CD4-positive, alpha-beta T cell (primary cell): Measurements from ENCODE around the gene SLC38A4. TPM values are rescaled to one million over a fixed set of nuclear protein-coding genes. Genes with fewer than 3 reads are reported as not detected.

Experiments
- ATAC-seq: fragments of 200-7000 bp; cut with Tn5 transposase; one replicate; pipeline ENCODE4 v1.10.0; 2022; ENCODE audit warnings: mild to moderate bottlenecking; ENCODE audit not compliant: poor library complexity
- CTCF ChIA-PET: fragments of 350-600 bp; sonication (Branson Sonifier 250); formaldehyde crosslinking; loops from one replicate; lab custom pipeline; 2021; ENCODE audit warnings: antibody characterized with exemption, inconsistent platforms; lab: Charles Lee
- POLR2A ChIA-PET: fragments of 350-600 bp; sonication (Branson Sonifier 250); formaldehyde crosslinking; loops from one replicate; lab custom pipeline; 2021; ENCODE audit warnings: antibody characterized with exemption, inconsistent platforms; lab: Charles Lee
- DNase-seq, 14 experiments: peaks; one replicate each; pipeline ENCODE4 v3.0.0-alpha.2; 2013 to 2020; ENCODE audit warnings: mixed read lengths in 2 of 14
- H3K27ac ChIP-seq, 2 donors: one replicate each; pipeline versions ENCODE4 v1.5.1 to v1.7.0; 2013; ENCODE audit warnings: low read length in 2 of 2, low read depth in 1 of 2, mild to moderate bottlenecking in 1 of 2
- H3K27me3 ChIP-seq, 2 experiments: 1 replicate in 1 of 2; 2 replicates in 1 of 2; pipeline versions ENCODE4 v1.6.1 to v1.7.0; 2013; ENCODE audit warnings: low read length in 2 of 2, control low read depth in 1 of 2, mild to moderate bottlenecking in 1 of 2, moderate library complexity in 1 of 2; ENCODE audit not compliant: insufficient read depth in 2 of 2, control insufficient read depth in 1 of 2
- H3K36me3 ChIP-seq: one replicate; pipeline ENCODE4 v1.6.1; 2013; ENCODE audit warnings: low read length, control low read depth; ENCODE audit not compliant: insufficient read depth
- H3K4me1 ChIP-seq: one replicate; pipeline ENCODE4 v1.6.1; 2013; ENCODE audit warnings: low read length, control low read depth; ENCODE audit not compliant: insufficient read depth
- H3K4me3 ChIP-seq: one replicate; pipeline ENCODE4 v1.5.1; 2013; ENCODE audit warnings: mild to moderate bottlenecking, low read length, moderate library complexity
- H3K9me3 ChIP-seq, 2 experiments: 1 replicate in 1 of 2; 2 replicates in 1 of 2; pipeline versions ENCODE4 v1.6.1 to v1.7.0; 2013; ENCODE audit warnings: low read length in 2 of 2, mild to moderate bottlenecking in 2 of 2, control low read depth in 1 of 2, moderate library complexity in 1 of 2; ENCODE audit not compliant: control insufficient read depth in 1 of 2, insufficient read depth in 1 of 2
- H3K27ac Mint-ChIP-seq: one replicate; pipeline ENCODE4 v1.8.0; 2020; ENCODE audit warnings: mixed read lengths
- H3K27me3 Mint-ChIP-seq: one replicate; pipeline ENCODE4 v1.8.0; 2021; ENCODE audit warnings: mixed read lengths
- H3K36me3 Mint-ChIP-seq: one replicate; pipeline ENCODE4 v1.8.0; 2021; ENCODE audit warnings: low read depth, mixed read lengths
- H3K4me1 Mint-ChIP-seq: one replicate; pipeline ENCODE4 v1.8.0; 2021; ENCODE audit warnings: low read depth, mixed read lengths
- H3K4me3 Mint-ChIP-seq: one replicate; pipeline ENCODE4 v1.8.0; 2020; ENCODE audit warnings: mild to moderate bottlenecking, mixed read lengths
- H3K9me3 Mint-ChIP-seq: one replicate; pipeline ENCODE4 v1.8.0; 2020; ENCODE audit warnings: mixed read lengths
- CTCF ChIP-seq: fragments of 200-600 bp; IDR thresholded peaks from one replicate; pipeline ENCODE4 v1.8.0; 2022; ENCODE audit warnings: antibody characterized with exemption, mild to moderate bottlenecking
- intact Hi-C, 2 experiments: fragments of 100-400 bp; cut with DNase I in 1 of 2; cut with micrococcal nuclease in 1 of 2; formaldehyde crosslinking; loops; one replicate each; pipeline versions ENCODE4 v1.15.1 to v1.9.0; 2023 to 2025; cut with DNase I, micrococcal nuclease
- total RNA-seq, 174 experiments: library from RNA in 2 of 174; stranded (reverse) in 2 of 174; gene quantifications; one replicate each; pipeline ENCODE4 v1.2.3 and lab custom pipeline; 2021 to 2026

SLC38A4 gene
- total RNA-seq, 2 experiments from 2014 or later, result not detected

DNA sequence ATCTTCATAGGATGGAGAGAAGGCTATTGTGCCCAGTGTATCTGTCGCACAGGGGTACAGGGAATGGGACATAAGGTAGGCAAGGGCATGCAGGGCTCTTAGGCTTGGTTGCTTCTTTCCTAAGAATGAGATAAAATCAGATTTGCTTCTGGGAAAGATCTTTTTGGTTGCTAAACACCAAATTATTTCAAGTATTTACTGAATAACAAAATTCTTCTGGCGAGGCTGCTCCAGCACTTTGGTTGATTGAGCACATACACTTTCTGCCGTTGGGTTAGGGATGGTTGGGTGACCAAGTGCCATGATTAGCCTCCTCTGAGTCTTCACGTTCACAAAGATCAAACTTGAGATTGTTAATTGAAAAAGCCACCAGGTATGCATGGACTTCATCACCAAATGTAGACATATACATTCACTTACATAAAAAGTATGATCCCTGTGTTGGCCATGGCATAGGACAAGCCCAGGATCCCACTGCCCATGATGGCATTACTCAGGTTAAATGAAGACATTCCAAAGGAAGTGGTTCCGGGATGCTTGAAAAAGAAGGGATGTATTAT lies 38.2 kb downstream of the SLC38A4 start:
- Mint-ChIP-seq H3K27ac (no peak overlapping the region), H3K27me3 (peaks cover 6% of the 10 kb centered on the region), H3K4me1 (no peaks in the 10 kb centered on the region), H3K9me3 (no peaks in the 10 kb centered on the region), H3K36me3 (no peaks in the 10 kb centered on the region), H3K4me3 (no peak overlapping the region)
- POLR2A ChIA-PET, result no interaction called here
- Histone ChIP-seq H3K36me3 (no peaks in the 10 kb centered on the region), H3K27ac (no peak overlapping the region), H3K4me3 (no peak overlapping the region), H3K9me3 (no peaks in the 10 kb centered on the region), H3K4me1 (no peaks in the 10 kb centered on the region), H3K27me3 (no peaks in the 10 kb centered on the region)
- intact Hi-C loops, result no loop called here
- CTCF ChIA-PET, result no interaction called here
- no peak for TF ChIP-seq CTCF
- no peak for DNase-seq
- no peak for ATAC-seq

DNA sequence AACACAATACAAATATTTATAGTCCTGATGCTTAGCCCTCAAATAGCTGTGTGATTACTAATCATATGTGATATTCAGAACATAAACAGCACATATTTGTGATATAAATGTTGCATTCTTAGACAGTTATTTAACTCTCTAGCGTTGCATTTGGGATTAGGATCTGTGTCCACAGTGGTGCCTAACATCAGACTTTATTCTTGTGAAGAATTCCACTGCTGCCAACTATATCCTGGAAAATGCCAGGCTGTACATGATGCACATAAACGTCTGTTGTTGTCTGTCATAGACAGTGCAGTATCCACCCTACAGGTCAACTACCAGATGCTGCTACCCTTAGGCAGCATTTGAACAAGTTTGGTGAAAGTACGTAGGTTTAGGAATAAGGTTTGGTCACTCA lies 39.0 kb downstream of the SLC38A4 start:
- DNase-seq, result no peak
- H3K36me3 Mint-ChIP-seq, result no peaks in the 10 kb centered on the region
- Histone ChIP-seq H3K9me3 (no peaks in the 10 kb centered on the region), H3K4me1 (no peaks in the 10 kb centered on the region), H3K4me3 (no peak overlapping the region), H3K27ac (no peak overlapping the region), H3K27me3 (no peaks in the 10 kb centered on the region), H3K36me3 (no peaks in the 10 kb centered on the region)
- H3K27me3 Mint-ChIP-seq, result peaks cover 6% of the 10 kb centered on the region
- no peaks in the 10 kb centered on the region for H3K9me3 Mint-ChIP-seq
- no peak overlapping the region for H3K27ac Mint-ChIP-seq
- H3K4me3 Mint-ChIP-seq, result no peak overlapping the region
- no peak for TF ChIP-seq CTCF
- intact Hi-C loops, result no loop called here
- CTCF ChIA-PET, result no interaction called here
- H3K4me1 Mint-ChIP-seq, result no peaks in the 10 kb centered on the region
- POLR2A ChIA-PET, result no interaction called here
- no peak for ATAC-seq

DNA sequence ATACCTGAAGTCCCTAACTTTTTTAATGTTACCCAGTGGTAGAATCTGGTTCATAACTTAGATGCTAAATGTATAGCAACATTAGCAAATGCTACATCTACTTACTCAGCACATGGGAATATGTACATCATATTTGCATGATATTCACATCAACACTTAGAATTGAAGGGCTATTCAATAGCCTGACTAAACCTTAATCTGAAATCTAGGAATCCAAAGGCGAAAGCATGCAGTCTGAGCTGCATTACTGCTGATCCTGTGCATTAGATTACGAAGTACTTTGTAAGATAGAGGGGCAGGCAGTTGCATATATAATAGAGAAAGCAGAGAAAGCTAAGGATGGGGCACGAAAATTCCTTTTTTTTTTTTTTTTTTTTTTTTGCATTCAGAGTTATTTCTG lies 40.4 kb downstream of the SLC38A4 start:
- ChIA-PET CTCF (no interaction called here), POLR2A (interaction anchor here (0.6 kb wide), 1 partner anchor 434 kb away, joined by 3 read pairs; no protein-coding TSS in a partner anchor)
- Mint-ChIP-seq H3K27me3 (peaks cover 6% of the 10 kb centered on the region), H3K9me3 (no peaks in the 10 kb centered on the region), H3K36me3 (no peaks in the 10 kb centered on the region), H3K4me1 (no peaks in the 10 kb centered on the region), H3K27ac (no peak overlapping the region), H3K4me3 (no peak overlapping the region)
- H3K4me3 ChIP-seq, result no peak overlapping the region
- TF ChIP-seq CTCF, result no peak
- no peaks in the 10 kb centered on the region for H3K27me3 ChIP-seq
- H3K36me3 ChIP-seq, result no peaks in the 10 kb centered on the region
- intact Hi-C loops, result no loop called here
- no peak overlapping the region for H3K27ac ChIP-seq
- no peak for DNase-seq
- H3K9me3 ChIP-seq, result no peaks in the 10 kb centered on the region
- no peaks in the 10 kb centered on the region for H3K4me1 ChIP-seq
- ATAC-seq, result no peak
